KMS-11 (cell line): ENCODE results near the gene SULT1B1.

Experiments
- H2AFZ ChIP-seq: fragments of 200-600 bp; sonication (generic); 2 replicates; pipeline ENCODE4 v1.6.1; 2016; ENCODE audit warnings: antibody characterized with exemption, mixed run types, low read depth
- H3K27ac ChIP-seq: fragments of 200-600 bp; sonication (generic); 2 replicates; pipeline ENCODE4 v1.6.1; 2016; ENCODE audit warnings: mild to moderate bottlenecking, mixed run types
- H3K27me3 ChIP-seq: fragments of 200-600 bp; sonication (generic); 2 replicates; pipeline ENCODE4 v1.6.1; 2017; ENCODE audit warnings: mild to moderate bottlenecking, low read depth, mixed run types, moderate library complexity; ENCODE audit not compliant: insufficient read depth
- H3K36me3 ChIP-seq: fragments of 200-600 bp; sonication (generic); 2 replicates; pipeline ENCODE4 v1.6.1; 2017; ENCODE audit warnings: mild to moderate bottlenecking, mixed run types; ENCODE audit not compliant: insufficient read depth
- H3K4me1 ChIP-seq: fragments of 200-600 bp; sonication (generic); 2 replicates; pipeline ENCODE4 v1.6.1; 2016; ENCODE audit warnings: mild to moderate bottlenecking, low read depth, mixed run types; ENCODE audit not compliant: poor library complexity, severe bottlenecking
- H3K4me2 ChIP-seq: fragments of 200-600 bp; sonication (generic); 2 replicates; pipeline ENCODE4 v1.7.0; 2016; ENCODE audit warnings: mild to moderate bottlenecking, mixed run types
- H3K4me3 ChIP-seq: fragments of 200-600 bp; sonication (generic); IDR thresholded peaks from 2 replicates; pipeline ENCODE4 v1.6.1; 2017; ENCODE audit warnings: low read depth, low read length, mixed read lengths; ENCODE audit not compliant: insufficient read depth
- H3K79me2 ChIP-seq: fragments of 200-600 bp; sonication (generic); 2 replicates; pipeline ENCODE4 v1.6.1; 2016; ENCODE audit warnings: low read depth, mixed run types; ENCODE audit not compliant: insufficient read depth
- H3K9ac ChIP-seq: fragments of 200-600 bp; sonication (generic); 2 replicates; pipeline ENCODE4 v1.6.1; 2016; ENCODE audit warnings: mild to moderate bottlenecking, mixed run types
- H4K20me1 ChIP-seq: fragments of 200-600 bp; sonication (generic); 2 replicates; pipeline ENCODE4 v1.6.1; 2016; ENCODE audit warnings: mild to moderate bottlenecking, mixed run types; ENCODE audit not compliant: insufficient read depth
- TF ChIP-seq, protein P1 (sequence below): fragments of 200-600 bp; sonication (generic); conservative IDR thresholded peaks from 2 replicates; pipeline ENCODE4 v1.6.1; 2017; ENCODE audit warnings: low read depth, mild to moderate bottlenecking, antibody characterized with exemption, low read length, moderate library complexity, mixed read lengths

The SULT1B1 gene

GRCh38 chr4:69760455-69760854, at the start of gene SULT1B1:
SULT1B1 (minus strand) TSS chr4:69760620; CDS start chr4:69755217, 5,403 bp downstream.
- no peak within 1 kb of the TSS for H2AFZ ChIP-seq
- no peak within 1 kb of the TSS for H3K4me3 ChIP-seq
- H3K27me3 ChIP-seq = no peaks in the 10 kb centered on the region
- H3K79me2 ChIP-seq = no peaks in the 10 kb centered on the region
- H3K27ac ChIP-seq = no peak within 1 kb of the TSS
- H3K9ac ChIP-seq = no peak within 1 kb of the TSS
- H3K4me2 ChIP-seq = no peak within 1 kb of the TSS
- peaks cover 9% of the 10 kb centered on the region for H3K4me1 ChIP-seq
- no peaks in the 10 kb centered on the region for H3K36me3 ChIP-seq
- H4K20me1 ChIP-seq = no peaks in the 10 kb centered on the region; the same call in 1 of the 2 replicates
- TF ChIP-seq, protein P1, sequence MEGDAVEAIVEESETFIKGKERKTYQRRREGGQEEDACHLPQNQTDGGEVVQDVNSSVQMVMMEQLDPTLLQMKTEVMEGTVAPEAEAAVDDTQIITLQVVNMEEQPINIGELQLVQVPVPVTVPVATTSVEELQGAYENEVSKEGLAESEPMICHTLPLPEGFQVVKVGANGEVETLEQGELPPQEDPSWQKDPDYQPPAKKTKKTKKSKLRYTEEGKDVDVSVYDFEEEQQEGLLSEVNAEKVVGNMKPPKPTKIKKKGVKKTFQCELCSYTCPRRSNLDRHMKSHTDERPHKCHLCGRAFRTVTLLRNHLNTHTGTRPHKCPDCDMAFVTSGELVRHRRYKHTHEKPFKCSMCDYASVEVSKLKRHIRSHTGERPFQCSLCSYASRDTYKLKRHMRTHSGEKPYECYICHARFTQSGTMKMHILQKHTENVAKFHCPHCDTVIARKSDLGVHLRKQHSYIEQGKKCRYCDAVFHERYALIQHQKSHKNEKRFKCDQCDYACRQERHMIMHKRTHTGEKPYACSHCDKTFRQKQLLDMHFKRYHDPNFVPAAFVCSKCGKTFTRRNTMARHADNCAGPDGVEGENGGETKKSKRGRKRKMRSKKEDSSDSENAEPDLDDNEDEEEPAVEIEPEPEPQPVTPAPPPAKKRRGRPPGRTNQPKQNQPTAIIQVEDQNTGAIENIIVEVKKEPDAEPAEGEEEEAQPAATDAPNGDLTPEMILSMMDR = no peak

DNA sequence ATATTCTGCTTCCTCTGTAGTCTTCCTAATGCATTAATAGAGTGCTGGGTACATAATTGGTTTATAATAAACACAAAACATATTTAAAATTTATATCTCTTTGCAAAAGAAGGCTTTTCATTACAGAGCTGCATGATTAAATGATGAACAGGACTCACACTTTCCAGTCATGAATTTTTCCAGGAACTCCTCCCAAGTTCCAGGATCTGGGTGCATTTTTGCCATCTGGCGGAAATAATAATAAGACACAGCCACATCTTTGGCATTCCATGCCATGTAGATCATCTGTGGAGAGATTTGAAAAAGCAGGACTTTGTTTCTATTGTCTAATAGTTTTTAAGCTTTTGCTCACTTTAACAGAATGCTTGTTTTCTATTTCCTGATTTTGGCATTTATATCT, 40.2 kb upstream of the SULT1B1 start:
- no peak overlapping the region for H3K9ac ChIP-seq
- no peak overlapping the region for H3K27ac ChIP-seq
- H3K4me1 ChIP-seq = peaks cover 8% of the 10 kb centered on the region
- no peaks in the 10 kb centered on the region for H4K20me1 ChIP-seq
- no peak overlapping the region for H3K4me3 ChIP-seq
- no peaks in the 10 kb centered on the region for H3K79me2 ChIP-seq
- TF ChIP-seq, protein P1 = no peak
- H3K36me3 ChIP-seq = no peaks in the 10 kb centered on the region
- H3K27me3 ChIP-seq = no peaks in the 10 kb centered on the region
- H3K4me2 ChIP-seq = no peak overlapping the region
- H2AFZ ChIP-seq = no peak overlapping the region

GRCh38 chr4:69799337-69799736, 38.9 kb upstream of the SULT1B1 start:
- Histone ChIP-seq H3K4me1 (peaks cover 8% of the 10 kb centered on the region), H2AFZ (no peak overlapping the region), H3K4me3 (no peak overlapping the region), H3K4me2 (no peak overlapping the region), H3K27me3 (no peaks in the 10 kb centered on the region), H3K27ac (no peak overlapping the region), H3K36me3 (no peaks in the 10 kb centered on the region), H3K9ac (no peak overlapping the region), H3K79me2 (no peaks in the 10 kb centered on the region), H4K20me1 (no peaks in the 10 kb centered on the region)
- TF ChIP-seq, protein P1 = no peak

DNA sequence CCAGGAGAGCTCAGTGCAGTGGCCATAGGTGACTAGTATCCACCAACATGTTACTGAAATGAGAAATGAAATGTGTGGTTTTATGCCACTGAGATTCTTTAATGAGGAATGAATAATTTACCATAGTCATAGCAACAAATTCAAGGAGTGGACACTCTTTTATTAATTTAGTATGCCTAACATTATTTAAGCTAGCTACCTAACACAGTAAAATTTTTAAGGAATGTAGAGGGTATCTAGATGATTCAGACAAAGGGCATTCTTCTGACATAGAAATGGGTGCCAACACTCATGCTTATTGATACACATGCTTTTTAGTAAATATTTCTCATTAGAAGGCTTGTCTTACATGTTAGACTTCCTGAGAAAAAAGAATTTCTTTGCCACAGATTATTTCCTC, 33.3 kb upstream of the SULT1B1 start:
- Histone ChIP-seq H3K79me2 (no peaks in the 10 kb centered on the region), H3K4me1 (peaks cover 8% of the 10 kb centered on the region), H4K20me1 (no peaks in the 10 kb centered on the region), H3K36me3 (no peaks in the 10 kb centered on the region), H3K4me3 (no peak overlapping the region), H2AFZ (no peak overlapping the region), H3K27me3 (no peaks in the 10 kb centered on the region), H3K4me2 (no peak overlapping the region), H3K27ac (no peak overlapping the region), H3K9ac (no peak overlapping the region)
- TF ChIP-seq, protein P1 = no peak
